Tibial nerve (tissue), 3 donors: ENCODE measurements around the gene HAPLN1.

Experiments used
- CTCF ChIP-seq, 5 experiments: fragments of 200-600 bp in 3 of 5; fragments of 450-650 bp in 2 of 5; sonication (generic) in 3 of 5; IDR thresholded peaks; one replicate each; pipeline ENCODE4 v1.5.1; 2016 to 2019; ENCODE audit warnings: antibody characterized with exemption in 5 of 5, mild to moderate bottlenecking in 3 of 5, moderate library complexity in 2 of 5
- POLR2A ChIP-seq, 2 donors: fragments of 450-650 bp; IDR thresholded peaks; one replicate each; pipeline ENCODE4 v1.6.1; 2017; ENCODE audit warnings: antibody characterized with exemption in 2 of 2, mild to moderate bottlenecking in 2 of 2, moderate library complexity in 2 of 2

DNA sequence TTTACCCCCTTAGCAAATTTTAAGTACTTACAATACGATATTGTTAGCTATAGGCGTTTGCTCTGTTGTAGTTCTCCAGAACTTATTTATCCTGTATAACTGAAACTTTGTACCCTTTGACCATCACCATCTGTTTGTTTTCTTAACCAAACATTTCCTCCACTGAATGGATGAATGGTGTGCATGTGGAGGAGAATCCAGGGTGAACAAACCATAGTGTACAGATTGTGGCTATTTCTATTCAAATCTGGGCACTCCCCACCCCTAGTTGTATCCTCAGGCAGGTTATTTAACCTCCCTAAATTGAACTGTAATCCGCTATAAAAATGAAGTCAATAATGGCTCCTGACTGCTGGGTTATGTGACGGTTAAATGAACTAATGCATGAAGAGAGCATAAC lies 21.4 kb upstream of the HAPLN1 start:
- no peak for TF ChIP-seq CTCF (IDR thresholded peaks at IDR 0.05)
- no peak for TF ChIP-seq POLR2A (IDR thresholded peaks at IDR 0.05)
